ENCODE measurements around the gene ATP11B.

Gene ATP11B

DNA sequence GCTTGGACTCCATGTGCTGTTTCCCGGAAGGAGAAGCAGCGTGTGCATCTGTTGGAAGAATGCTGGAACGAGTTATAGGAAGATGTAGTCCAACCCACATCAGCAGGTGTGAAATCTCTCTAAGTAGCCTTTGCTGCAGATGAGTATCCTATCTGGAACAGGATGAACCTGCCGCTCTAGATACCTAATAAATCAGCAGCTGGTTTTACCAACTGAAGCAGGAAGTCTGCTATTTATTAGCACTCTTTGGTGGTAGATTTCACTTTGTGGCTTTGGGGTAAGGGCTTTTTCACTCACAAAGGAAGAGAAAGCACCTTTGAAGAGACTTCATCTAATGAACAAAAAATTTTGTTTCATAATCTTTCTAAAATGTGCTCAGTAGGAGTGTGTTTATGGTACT lies 120.6 kb downstream of the ATP11B start:
- DNase-seq, result no peak

GRCh38 chr3:182914341-182914740 lies 121.0 kb downstream of the ATP11B start:
- DNase-seq, result no peak

- DNase-seq, result no peak
Observed at GRCh38 chr3:182917134-182917533, 123.8 kb downstream of the ATP11B start.

GRCh38 chr3:182919866-182920357 lies 126.6 kb downstream of the ATP11B start:
- DNase-seq, result no peak

DNA sequence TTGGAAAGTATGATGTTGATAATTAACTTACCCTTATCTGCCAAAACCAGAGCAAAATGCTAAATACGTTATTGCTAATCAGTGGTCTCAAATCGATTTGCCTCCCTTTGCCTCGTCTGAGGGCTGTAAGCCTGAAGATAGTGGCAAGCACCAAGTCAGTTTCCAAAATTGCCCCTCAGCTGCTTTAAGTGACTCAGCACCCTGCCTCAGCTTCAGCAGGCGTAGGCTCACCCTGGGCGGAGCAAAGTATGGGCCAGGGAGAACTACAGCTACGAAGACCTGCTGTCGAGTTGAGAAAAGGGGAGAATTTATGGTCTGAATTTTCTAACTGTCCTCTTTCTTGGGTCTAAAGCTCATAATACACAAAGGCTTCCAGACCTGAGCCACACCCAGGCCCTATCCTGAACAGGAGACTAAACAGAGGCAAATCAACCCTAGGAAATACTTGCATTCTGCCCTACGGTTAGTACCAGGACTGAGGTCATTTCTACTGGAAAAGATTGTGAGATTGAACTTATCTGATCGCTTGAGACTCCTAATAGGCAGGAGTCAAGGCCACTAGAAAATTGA lies 127.3 kb downstream of the ATP11B start:
- no peak for DNase-seq

GRCh38 chr3:182921665-182922355 lies 128.5 kb downstream of the ATP11B start:
- DNase-seq, result no peak

DNA sequence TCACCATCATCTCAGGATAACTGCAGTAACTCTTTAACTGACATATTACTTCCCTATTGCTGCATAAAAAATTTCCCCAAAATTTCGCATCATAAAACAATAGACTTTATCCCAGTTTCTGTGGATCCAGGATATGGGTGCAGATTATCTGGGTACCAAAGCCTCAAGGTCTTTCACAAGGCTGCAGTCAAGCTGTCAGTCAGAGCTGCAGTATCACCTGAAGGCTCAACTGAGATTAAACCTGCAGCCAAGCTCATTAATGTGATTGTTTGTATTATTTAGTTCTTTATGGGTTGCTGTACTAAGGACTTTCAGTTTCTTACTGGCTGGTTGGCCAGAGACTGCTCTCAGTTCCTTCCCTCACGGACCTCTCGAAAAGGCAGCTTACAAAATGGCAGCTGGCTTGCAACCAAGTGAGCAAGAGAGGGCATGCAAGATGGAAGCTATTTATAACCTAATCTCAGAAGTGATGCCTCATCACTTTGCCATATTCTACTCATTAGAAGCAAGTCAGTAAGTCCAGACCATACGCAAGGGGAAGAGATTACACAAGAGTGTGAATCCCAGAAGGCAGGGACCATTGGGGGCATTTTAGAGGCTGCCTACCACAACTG lies 132.1 kb downstream of the ATP11B start:
- DNase-seq, result no peak

- no peak for DNase-seq
Observed at GRCh38 chr3:182925944-182926337, 132.6 kb downstream of the ATP11B start.

DNA sequence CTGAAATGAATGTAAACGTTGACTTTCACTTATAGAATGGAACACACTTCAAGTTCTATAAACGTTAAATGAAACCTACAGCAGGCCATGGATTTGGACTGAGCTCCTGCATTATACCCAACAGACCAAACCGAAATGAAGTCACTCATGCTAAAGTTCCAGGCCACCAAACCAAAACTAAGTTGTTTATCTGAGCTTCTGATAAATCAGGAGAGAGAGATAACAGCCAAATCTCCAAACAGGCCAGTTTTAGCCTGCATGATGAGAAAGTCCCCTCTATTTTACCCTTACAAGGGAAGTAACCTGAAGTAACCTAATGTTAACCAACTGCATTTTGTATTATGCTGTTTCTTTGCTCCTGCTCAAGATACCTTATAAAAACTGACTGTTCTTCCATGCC lies 142.5 kb downstream of the ATP11B start:
- DNase-seq, result no peak

DNA sequence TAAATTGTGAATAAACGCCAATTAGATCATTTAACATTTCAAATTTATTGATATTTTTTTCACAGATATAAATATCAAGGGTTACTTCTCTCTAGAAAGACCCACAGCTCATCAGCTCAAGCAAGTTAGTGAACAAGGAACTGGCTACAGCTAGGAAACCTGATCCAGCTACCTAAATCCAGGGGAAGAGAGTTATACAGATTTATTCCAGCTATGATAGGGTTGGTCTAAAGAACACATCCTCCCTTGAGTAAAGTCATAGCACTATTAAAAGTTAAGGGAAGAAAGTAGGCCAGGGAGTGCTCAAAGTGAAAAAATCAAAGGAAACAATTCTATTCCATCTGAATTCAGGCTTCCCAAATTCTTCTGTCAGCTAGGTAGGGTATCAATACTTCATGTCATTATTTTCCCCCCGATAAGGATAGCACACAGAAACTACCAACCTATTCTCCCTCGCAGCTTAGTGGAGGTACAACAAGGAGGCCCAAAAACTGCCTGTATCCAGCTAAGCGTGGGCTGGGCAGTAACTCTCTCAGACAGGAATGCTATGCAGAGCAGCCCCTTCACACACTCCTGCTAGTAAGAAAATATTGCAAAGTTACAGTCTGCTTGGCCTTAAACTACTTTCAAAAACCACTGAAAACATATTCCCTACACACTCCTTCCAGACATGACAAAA lies 143.1 kb downstream of the ATP11B start:
- no peak for DNase-seq

DNA sequence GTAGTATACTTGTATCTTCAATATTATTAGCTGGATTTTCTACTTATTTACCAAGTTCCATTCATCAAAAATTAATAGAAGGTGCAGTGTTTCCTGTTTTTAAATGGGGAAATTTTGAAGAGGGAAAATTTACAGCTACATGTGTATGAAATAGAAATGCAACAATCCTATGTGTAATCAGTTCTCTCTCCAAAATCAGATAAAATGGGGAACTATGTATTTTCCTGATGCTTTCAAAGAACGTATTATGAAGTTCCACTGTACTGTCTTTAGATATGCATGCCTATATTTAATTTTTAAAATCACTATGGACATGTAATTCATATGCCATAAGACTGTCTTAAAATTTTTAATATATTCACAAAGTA lies 143.6 kb downstream of the ATP11B start:
- DNase-seq, result no peak

DNA sequence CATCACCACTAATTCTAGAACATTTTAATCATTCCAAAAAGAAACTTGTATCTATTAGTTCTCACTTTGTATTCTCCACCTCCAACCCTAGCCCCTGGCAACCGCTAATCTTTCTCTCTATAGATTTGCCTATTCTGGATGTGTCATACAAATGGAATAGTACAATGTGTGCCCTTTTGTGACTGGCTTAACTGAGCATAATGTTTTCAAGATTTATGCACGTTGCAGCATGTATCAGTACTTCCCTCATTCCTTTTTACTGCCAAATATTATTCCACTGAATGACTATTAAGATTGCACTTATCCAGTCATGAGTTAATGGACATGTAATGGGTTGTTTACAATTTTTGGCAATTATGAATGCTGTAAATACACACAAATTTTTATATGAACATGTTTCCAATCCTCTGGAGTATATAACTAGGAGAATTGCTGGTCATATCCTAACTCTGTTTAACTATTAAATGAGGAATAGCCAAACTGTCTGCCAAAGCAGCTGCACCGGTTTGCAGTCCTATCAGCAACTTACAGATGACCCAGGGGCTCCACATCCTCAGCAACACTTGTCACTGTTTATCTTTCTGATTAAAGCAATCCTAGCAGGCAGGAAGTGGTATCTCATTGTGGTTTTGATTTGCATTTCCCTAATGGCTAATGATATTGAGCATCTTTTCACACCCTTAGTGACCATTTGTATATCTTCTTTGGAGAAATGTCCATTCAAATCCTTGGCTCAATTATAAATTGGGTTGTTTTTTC lies 144.2 kb downstream of the ATP11B start:
- DNase-seq, result no peak

DNA sequence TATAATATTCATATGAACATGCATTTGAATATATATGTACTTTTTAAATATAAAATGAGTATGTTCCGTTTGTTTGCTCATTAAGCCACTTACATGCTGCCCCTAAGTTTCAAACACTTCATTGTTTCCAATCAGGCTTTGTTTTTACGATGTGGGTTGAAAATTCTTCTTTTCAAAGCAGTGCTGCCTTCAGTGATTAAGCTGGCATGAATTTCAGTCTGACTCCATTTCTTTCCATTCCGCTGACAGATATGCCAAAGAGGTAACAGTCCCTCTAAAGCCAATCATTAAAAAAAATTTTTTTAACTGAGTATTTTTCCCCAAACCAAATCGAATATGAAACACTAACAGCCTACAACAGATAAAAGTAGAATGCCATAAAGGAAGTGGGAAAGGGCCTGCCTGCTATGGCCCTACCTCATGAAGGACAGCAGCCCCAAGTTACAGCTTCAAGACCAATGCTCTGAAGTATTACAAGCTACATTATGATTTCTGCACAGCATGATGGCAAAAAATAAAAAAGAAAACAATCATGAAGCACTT lies 147.0 kb downstream of the ATP11B start:
- no peak for DNase-seq

DNA sequence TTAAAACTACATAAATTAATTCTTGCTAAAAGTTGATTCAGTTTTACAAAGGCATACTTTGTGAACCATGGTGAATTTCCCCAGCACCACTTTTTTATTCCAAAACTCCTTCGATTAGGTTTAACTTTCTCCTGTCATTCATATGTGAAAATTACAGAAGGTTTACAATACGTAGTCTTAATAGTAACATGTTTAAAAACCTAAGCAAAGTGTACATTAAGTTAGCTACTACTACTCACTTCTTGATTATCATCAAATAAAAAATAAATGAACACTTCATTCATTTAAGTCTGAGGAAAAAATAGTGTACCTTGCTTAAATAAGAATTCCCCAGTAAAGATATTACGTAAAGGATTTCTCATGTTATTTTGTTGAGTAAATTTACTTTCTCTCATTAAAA lies 148.4 kb downstream of the ATP11B start:
- DNase-seq, result no peak

- DNase-seq, result peak in 1 of 2 experiments; percentile 35
Observed at GRCh38 chr3:182947888-182948287, 154.6 kb downstream of the ATP11B start.

DNA sequence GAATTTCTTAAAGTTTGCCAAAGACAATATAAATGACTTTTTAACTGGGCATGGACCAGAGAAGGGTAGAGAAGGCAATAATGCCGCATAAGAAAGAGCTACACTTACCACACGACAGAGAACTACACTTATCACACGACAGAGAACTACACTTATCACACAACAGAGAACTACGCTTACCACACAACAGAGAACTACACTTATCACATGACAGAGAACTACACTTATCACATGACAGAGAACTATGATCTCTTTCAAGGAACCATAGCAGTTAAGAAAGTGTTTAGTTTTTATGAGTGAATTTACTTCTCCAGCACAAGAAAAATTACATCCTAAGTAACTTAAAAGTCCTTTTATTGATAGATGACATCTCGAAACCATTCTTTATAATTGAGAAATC lies 155.0 kb downstream of the ATP11B start:
- no peak for DNase-seq

DNA sequence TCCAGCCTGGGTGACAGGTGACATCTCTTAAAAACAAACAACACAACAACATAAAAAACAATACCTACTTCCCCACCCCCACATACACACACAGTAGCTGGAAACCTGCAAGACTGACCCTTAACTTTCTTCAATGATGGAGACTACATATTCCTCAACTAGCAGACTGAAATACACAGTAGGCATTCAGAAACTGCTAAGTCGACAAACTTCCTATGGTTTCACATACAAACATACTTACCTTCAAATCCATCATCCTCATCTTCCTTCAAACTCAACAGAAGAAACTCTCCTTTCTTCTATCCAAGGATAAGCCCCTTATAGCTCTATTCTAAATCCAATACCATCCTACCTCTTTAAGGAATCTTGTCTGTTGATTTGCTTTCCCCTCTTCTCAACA lies 156.4 kb downstream of the ATP11B start:
- DNase-seq, result no peak

GRCh38 chr3:182954553-182955235 lies 161.4 kb downstream of the ATP11B start:
- no peak for DNase-seq

GRCh38 chr3:182957226-182957625 lies 163.9 kb downstream of the ATP11B start:
- no peak for DNase-seq

- DNase-seq, result no peak
Observed at GRCh38 chr3:182957676-182958266, 164.5 kb downstream of the ATP11B start.

GRCh38 chr3:182959474-182960350 lies 166.4 kb downstream of the ATP11B start:
- no peak for DNase-seq

Measured in SW 1271 (cell line).